Neural progenitor cell (in vitro differentiated cells): ENCODE measurements around the gene ZNF605.

Source experiments
- EZH2 ChIP-seq: fragments of 200-600 bp; sonication (generic); IDR thresholded peaks from 2 replicates; pipeline ENCODE4 v1.6.1; 2017; ENCODE audit warnings: antibody characterized with exemption, mild to moderate bottlenecking, moderate library complexity
- EZH2phosphoT487 ChIP-seq: fragments of 200-600 bp; sonication (generic); IDR thresholded peaks from 2 replicates; pipeline ENCODE4 v1.6.1; 2017; ENCODE audit warnings: antibody characterized with exemption
- TF ChIP-seq, protein P1 (sequence below): fragments of 200-600 bp; sonication (generic); IDR thresholded peaks from 2 replicates; pipeline ENCODE4 v1.5.1; 2017; ENCODE audit warnings: antibody characterized with exemption, mild to moderate bottlenecking

DNA sequence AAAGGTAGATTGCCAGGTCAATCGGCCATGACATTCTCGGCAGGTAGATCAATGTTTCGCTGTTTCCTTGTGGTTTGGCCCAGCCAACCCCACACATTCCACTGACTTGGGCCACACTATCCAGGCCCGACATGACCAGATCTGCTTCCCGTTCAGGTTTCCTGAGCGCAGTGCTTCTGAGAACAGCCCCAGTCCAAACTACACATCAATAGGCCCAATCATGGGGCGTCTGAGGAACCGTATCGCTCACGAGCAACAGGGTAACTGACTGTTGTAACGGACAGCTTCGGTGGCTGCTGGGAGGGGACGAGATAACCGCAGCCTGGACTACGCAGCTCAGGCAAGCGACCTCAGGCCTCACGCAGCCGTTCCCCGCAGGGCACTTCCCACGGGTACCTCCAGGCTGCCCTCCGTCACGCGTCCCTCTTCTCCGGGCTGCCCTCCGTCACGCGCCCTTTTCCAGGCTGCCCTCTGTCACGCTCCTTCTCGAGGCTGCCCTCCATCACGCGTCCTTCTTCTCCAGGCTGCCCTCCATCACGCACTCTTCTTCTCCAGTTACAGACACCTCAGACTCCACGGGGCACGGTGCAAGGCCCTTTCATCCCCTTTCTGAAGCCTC lies 14.7 kb downstream of the ZNF605 start:
- TF ChIP-seq, protein P1, sequence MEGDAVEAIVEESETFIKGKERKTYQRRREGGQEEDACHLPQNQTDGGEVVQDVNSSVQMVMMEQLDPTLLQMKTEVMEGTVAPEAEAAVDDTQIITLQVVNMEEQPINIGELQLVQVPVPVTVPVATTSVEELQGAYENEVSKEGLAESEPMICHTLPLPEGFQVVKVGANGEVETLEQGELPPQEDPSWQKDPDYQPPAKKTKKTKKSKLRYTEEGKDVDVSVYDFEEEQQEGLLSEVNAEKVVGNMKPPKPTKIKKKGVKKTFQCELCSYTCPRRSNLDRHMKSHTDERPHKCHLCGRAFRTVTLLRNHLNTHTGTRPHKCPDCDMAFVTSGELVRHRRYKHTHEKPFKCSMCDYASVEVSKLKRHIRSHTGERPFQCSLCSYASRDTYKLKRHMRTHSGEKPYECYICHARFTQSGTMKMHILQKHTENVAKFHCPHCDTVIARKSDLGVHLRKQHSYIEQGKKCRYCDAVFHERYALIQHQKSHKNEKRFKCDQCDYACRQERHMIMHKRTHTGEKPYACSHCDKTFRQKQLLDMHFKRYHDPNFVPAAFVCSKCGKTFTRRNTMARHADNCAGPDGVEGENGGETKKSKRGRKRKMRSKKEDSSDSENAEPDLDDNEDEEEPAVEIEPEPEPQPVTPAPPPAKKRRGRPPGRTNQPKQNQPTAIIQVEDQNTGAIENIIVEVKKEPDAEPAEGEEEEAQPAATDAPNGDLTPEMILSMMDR = no peak
- TF ChIP-seq EZH2phosphoT487 = no peak
- TF ChIP-seq EZH2 = no peak
